Testis (tissue), 3 donors: ENCODE results near the gene CFAP57. TPM values are rescaled to one million over a fixed set of nuclear protein-coding genes. Genes with fewer than 3 reads are reported as not detected.
A peak's percentile ranks its signal among the peaks of the same experiment; 100 is the strongest.

Experiments used
- DNase-seq: peaks from one replicate; pipeline ENCODE4 v3.0.0-alpha.2; 2019
- H3K27ac ChIP-seq, 2 donors: fragments of 200-600 bp; sonication (generic); one replicate each; pipeline ENCODE4 v1.5.1; 2019
- H3K27me3 ChIP-seq: fragments of 200-600 bp; sonication (generic); one replicate; pipeline ENCODE4 v1.5.1; 2019
- H3K36me3 ChIP-seq: fragments of 200-600 bp; sonication (generic); one replicate; pipeline ENCODE4 v1.5.1; 2017; ENCODE audit warnings: low read depth; ENCODE audit errors: missing control alignments
- H3K4me1 ChIP-seq: fragments of 200-600 bp; sonication (generic); one replicate; pipeline ENCODE4 v1.5.1; 2019
- H3K4me3 ChIP-seq, 2 donors: fragments of 200-600 bp; sonication (generic); one replicate each; pipeline ENCODE4 v1.5.1; 2017 to 2019
- H3K9me3 ChIP-seq: fragments of 200-600 bp; sonication (generic); one replicate; pipeline ENCODE4 v1.5.1; 2017
- POLR2A ChIP-seq: fragments of 450-650 bp; IDR thresholded peaks from one replicate; pipeline ENCODE4 v1.6.1; 2017; ENCODE audit warnings: antibody characterized with exemption, mild to moderate bottlenecking, moderate library complexity
- WGBS, 2 donors: methylation state at CpG; one replicate each; pipeline ENCODE4 v1.1.5; 2018; 5-methylcytosine and 5-hydroxymethylcytosine counted together
- intact Hi-C: fragments of 100-400 bp; cut with DNase I; formaldehyde crosslinking; loops from one replicate; pipeline ENCODE4 v1.15.1; 2023; ENCODE audit warnings: low total_unique reads
- polyA plus RNA-seq: library from polyadenylated mRNA; stranded (reverse); fragments of 350-450 nt; fragmentation: Illumina TruSeq; extraction: RNeasy Lipid Tissue Mini Kit (QIAGEN cat#74804); gene quantifications from one replicate; pipeline ENCODE4 v1.2.3, GENCODE V29; 2014; ENCODE audit warnings: low read depth, low replicate concordance; ENCODE audit not compliant: insufficient read depth
- total RNA-seq, 2 donors: library from RNA; depleted of rRNA; stranded (reverse); fragments of >200 nt; gene quantifications; one replicate each; pipeline ENCODE4 v1.2.3, GENCODE V29; 2016
- TF ChIP-seq, protein P1 (sequence below), 3 experiments: fragments of 450-650 bp in 2 of 3; fragments of 200-600 bp in 1 of 3; sonication (generic) in 1 of 3; IDR thresholded peaks; one replicate each; pipeline ENCODE4 v1.5.1; 2016 to 2019; ENCODE audit warnings: antibody characterized with exemption in 3 of 3, mild to moderate bottlenecking in 2 of 3, moderate library complexity in 1 of 3

The CFAP57 gene
- total and polyA plus RNA-seq, 3 donors from 2014 or later = 16.6 to 38.7 (median 22.9) TPM

DNA sequence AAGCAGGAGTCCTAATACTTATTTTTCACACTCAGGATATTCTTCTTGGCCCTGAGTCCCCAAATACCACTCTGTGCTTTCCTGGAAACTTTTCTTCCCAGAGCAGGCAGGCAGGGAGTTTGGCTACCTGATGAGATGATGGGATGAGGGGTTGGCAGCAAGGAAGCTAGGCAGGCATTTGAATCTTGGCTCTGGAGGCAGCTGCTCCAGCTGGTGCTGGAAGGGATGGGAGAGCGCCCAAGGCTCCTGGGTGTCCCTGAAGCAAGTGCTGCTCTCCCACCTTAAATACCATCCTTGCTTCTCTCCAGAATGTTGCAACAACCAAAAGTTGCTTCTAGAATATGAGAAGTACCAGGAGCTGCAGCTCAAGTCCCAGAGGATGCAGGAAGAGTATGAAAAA is 49.7 kb downstream of the CFAP57 start:
- Histone ChIP-seq H3K4me1 (no peaks in the 10 kb centered on the region), H3K9me3 (no peaks in the 10 kb centered on the region), H3K4me3 (no peak overlapping the region), H3K36me3 (no peaks in the 10 kb centered on the region), H3K27me3 (no peaks in the 10 kb centered on the region), H3K27ac (no peak overlapping the region)
- intact Hi-C loops = no loop called here
- DNase-seq = no peak
- TF ChIP-seq POLR2A = no peak
- TF ChIP-seq, protein P1, sequence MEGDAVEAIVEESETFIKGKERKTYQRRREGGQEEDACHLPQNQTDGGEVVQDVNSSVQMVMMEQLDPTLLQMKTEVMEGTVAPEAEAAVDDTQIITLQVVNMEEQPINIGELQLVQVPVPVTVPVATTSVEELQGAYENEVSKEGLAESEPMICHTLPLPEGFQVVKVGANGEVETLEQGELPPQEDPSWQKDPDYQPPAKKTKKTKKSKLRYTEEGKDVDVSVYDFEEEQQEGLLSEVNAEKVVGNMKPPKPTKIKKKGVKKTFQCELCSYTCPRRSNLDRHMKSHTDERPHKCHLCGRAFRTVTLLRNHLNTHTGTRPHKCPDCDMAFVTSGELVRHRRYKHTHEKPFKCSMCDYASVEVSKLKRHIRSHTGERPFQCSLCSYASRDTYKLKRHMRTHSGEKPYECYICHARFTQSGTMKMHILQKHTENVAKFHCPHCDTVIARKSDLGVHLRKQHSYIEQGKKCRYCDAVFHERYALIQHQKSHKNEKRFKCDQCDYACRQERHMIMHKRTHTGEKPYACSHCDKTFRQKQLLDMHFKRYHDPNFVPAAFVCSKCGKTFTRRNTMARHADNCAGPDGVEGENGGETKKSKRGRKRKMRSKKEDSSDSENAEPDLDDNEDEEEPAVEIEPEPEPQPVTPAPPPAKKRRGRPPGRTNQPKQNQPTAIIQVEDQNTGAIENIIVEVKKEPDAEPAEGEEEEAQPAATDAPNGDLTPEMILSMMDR (IDR thresholded peaks at IDR 0.05) = no peak
- 88 to 100% methylated on average over 1 of the region's 1 CpG for WGBS, 2 donors

DNA sequence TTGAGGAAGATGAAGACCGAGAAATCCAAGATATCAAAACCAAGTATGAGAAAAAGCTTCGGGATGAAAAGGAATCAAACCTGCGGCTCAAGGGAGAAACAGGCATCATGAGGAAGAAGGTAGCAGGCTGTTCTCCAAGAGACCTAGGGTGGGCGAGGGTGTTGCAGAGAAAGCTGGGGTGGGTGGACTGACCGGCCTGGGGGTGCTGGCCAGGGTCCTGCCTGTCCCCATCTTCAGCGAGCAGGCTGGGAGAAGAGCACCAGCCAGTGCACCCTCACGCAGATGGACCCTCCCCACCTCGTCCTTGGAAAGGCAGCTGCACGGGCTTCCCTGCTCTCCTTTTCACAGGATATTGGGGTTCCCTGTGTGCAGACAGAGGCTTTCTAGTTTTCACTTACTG is 50.7 kb downstream of the CFAP57 start:
- Histone ChIP-seq H3K4me1 (no peaks in the 10 kb centered on the region), H3K27ac (no peak overlapping the region), H3K27me3 (no peaks in the 10 kb centered on the region), H3K9me3 (no peaks in the 10 kb centered on the region), H3K4me3 (no peak overlapping the region), H3K36me3 (no peaks in the 10 kb centered on the region)
- no peak for TF ChIP-seq POLR2A
- TF ChIP-seq, protein P1 (IDR thresholded peaks at IDR 0.05) = no peak
- no peak for DNase-seq
- intact Hi-C loops = no loop called here
- 69 to 70% methylated on average over 5 to 9 of the region's 9 CpGs for WGBS, 2 donors

DNA sequence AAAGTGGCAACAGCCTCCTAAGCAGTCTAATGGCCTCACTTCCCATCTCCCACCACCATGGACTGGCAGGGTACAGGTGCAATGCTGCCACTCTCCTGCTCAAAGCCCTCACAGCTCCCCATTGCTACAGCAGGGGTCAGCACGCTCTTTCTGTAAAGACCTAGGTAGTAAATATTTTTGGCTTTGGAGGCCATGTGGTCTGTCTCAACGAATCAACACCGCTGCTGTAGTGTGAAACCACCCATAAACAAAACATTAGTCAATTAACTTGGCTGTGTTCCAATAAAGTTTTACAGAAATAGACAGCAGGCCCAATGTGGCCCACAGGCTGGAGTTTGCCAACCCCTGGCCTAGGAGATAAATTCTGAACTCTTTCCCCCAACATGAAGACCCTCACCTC is 53.0 kb downstream of the CFAP57 start:
- no peaks in the 10 kb centered on the region for H3K4me1 ChIP-seq
- H3K27me3 ChIP-seq = no peaks in the 10 kb centered on the region
- H3K4me3 ChIP-seq = no peak overlapping the region
- no peaks in the 10 kb centered on the region for H3K9me3 ChIP-seq
- no peaks in the 10 kb centered on the region for H3K36me3 ChIP-seq
- intact Hi-C loops = no loop called here
- no peak for TF ChIP-seq POLR2A
- TF ChIP-seq, protein P1 (IDR thresholded peaks at IDR 0.05) = no peak
- DNase-seq = no peak
- 77 to 81% methylated on average over 3 of the region's 3 CpGs for WGBS, 2 donors
- no peak overlapping the region for H3K27ac ChIP-seq

DNA sequence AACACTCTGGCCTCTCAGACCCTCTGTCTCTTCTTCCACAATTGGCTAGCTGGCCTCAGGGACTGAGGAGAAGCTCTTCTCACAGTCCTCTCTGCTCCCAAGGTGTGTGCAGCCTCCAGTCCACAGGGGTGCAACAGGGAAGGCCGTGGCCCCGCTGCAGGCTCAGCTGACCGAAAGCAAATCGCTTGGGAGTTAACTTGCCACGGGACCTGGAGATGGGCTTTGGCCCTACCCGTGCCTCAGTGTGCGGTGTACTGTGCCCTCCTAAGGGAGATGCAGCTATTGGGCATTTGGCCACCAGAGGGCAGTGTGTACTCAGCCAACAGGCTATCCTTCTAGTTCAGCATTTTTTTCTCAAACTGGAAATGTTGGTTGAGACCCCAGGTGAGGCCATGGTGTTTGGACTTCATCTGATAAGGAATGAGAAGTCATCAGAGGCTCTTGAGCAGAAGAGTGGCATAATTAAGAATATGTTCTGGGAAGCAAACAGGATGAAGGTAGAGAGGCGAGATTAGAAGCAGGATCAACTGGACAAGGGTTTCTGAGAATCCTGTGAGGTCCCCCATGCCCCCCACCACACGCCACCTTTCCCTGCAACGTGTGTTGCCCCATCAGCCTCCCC is 55.1 kb downstream of the CFAP57 start:
- no peak overlapping the region for H3K27ac ChIP-seq
- no peaks in the 10 kb centered on the region for H3K27me3 ChIP-seq
- peak; percentile 93 for DNase-seq
- no peaks in the 10 kb centered on the region for H3K9me3 ChIP-seq
- WGBS, 2 donors = 32 to 36% methylated on average over 10 of the region's 10 CpGs
- intact Hi-C loops = no loop called here
- TF ChIP-seq, protein P1 (IDR thresholded peaks at IDR 0.05) = peak; percentile 87 to 96 (median 88)
- no peak for TF ChIP-seq POLR2A
- no peak overlapping the region for H3K4me3 ChIP-seq
- H3K4me1 ChIP-seq = no peaks in the 10 kb centered on the region
- no peaks in the 10 kb centered on the region for H3K36me3 ChIP-seq
